ENCODE results near the gene LASP1. TPM values are rescaled to one million over a fixed set of nuclear protein-coding genes. Genes with fewer than 3 reads are reported as not detected.

Gene LASP1
- total RNA-seq, 1 experiment from 2014 or later = 137 TPM

GRCh38 chr17:38940404-38940803 lies 70.5 kb downstream of the LASP1 start:
- H3K4me1 Mint-ChIP-seq (ENCODE audit: low read depth, unreplicated experiment) = no peaks in the 10 kb centered on the region
- H3K4me3 ChIP-seq (ENCODE audit: low read depth, low read length) = no peak overlapping the region
- no peaks in the 10 kb centered on the region for H3K4me1 ChIP-seq
- intact Hi-C loops (cut with micrococcal nuclease; ENCODE audit: unreplicated experiment) = no loop called here
- ChIA-PET CTCF (no interaction called here), POLR2A (no interaction called here)
- DNase-seq = no peak
- H3K36me3 ChIP-seq (ENCODE audit: control insufficient read depth, insufficient read depth, low read length) = no peaks in the 10 kb centered on the region
- BruUV-seq (replicated peaks) = no TSS peak
- H3K27ac Mint-ChIP-seq (ENCODE audit: unreplicated experiment) = no peak overlapping the region
- H3K4me3 Mint-ChIP-seq (ENCODE audit: unreplicated experiment) = no peak overlapping the region
- H3K27me3 ChIP-seq (replicated peaks; ENCODE audit: control insufficient read depth, insufficient read depth, low read length) = no peaks in the 10 kb centered on the region
- no peak for TF ChIP-seq CTCF (IDR thresholded peaks at IDR 0.05; ENCODE audit: insufficient read depth in 1 of 2, low read depth in 1 of 2, low read length in 1 of 2, severe bottlenecking in 1 of 2, unreplicated experiment in 1 of 2)
- H3K9me3 ChIP-seq = no peaks in the 10 kb centered on the region
- peaks cover 3% of the 10 kb centered on the region for H3K27me3 Mint-ChIP-seq (ENCODE audit: insufficient read depth, unreplicated experiment)
- no peaks in the 10 kb centered on the region for H3K36me3 Mint-ChIP-seq (ENCODE audit: insufficient read depth, unreplicated experiment)
- H3K9me3 Mint-ChIP-seq (ENCODE audit: unreplicated experiment) = no peaks in the 10 kb centered on the region

- no peaks in the 10 kb centered on the region for H3K36me3 Mint-ChIP-seq (ENCODE audit: insufficient read depth, unreplicated experiment)
- no peaks in the 10 kb centered on the region for H3K27me3 ChIP-seq (replicated peaks; ENCODE audit: control insufficient read depth, insufficient read depth, low read length)
Observed at GRCh38 chr17:38942696-38943334, 73.0 kb downstream of the LASP1 start.

GRCh38 chr17:38943607-38944006 lies 73.7 kb downstream of the LASP1 start:
- Mint-ChIP-seq H3K4me3 (ENCODE audit: unreplicated experiment) (no peak overlapping the region), H3K4me1 (ENCODE audit: low read depth, unreplicated experiment) (no peaks in the 10 kb centered on the region), H3K9me3 (ENCODE audit: unreplicated experiment) (no peaks in the 10 kb centered on the region), H3K27ac (ENCODE audit: unreplicated experiment) (no peak overlapping the region), H3K27me3 (ENCODE audit: insufficient read depth, unreplicated experiment) (no peaks in the 10 kb centered on the region), H3K36me3 (ENCODE audit: insufficient read depth, unreplicated experiment) (no peaks in the 10 kb centered on the region)
- no peak overlapping the region for H3K4me3 ChIP-seq (ENCODE audit: low read depth, low read length)
- CTCF ChIA-PET = interaction anchor here (0.5 kb wide), 1 partner anchor 75 kb away, joined by 3 read pairs; no protein-coding TSS in a partner anchor
- H3K9me3 ChIP-seq = no peaks in the 10 kb centered on the region
- no peak for DNase-seq
- POLR2A ChIA-PET = no interaction called here
- no TSS peak for BruUV-seq (replicated peaks)
- H3K27me3 ChIP-seq (replicated peaks; ENCODE audit: control insufficient read depth, insufficient read depth, low read length) = no peaks in the 10 kb centered on the region
- H3K4me1 ChIP-seq = no peaks in the 10 kb centered on the region
- intact Hi-C loops (cut with micrococcal nuclease; ENCODE audit: unreplicated experiment) = no loop called here
- no peak for TF ChIP-seq CTCF (IDR thresholded peaks at IDR 0.05; ENCODE audit: insufficient read depth in 1 of 2, low read depth in 1 of 2, low read length in 1 of 2, severe bottlenecking in 1 of 2, unreplicated experiment in 1 of 2)
- H3K36me3 ChIP-seq (ENCODE audit: control insufficient read depth, insufficient read depth, low read length) = no peaks in the 10 kb centered on the region

More at GRCh38 chr17:38942696-38943334, 73.0 kb downstream of the LASP1 start:
- Histone ChIP-seq H3K4me1 (no peaks in the 10 kb centered on the region), H3K4me3 (ENCODE audit: low read depth, low read length) (no peak overlapping the region), H3K9me3 (no peaks in the 10 kb centered on the region), H3K36me3 (ENCODE audit: control insufficient read depth, insufficient read depth, low read length) (no peaks in the 10 kb centered on the region)
- CTCF ChIA-PET = no interaction called here
- H3K4me3 Mint-ChIP-seq (ENCODE audit: unreplicated experiment) = no peak overlapping the region
- no peak overlapping the region for H3K27ac Mint-ChIP-seq (ENCODE audit: unreplicated experiment)
- DNase-seq = no peak
- H3K9me3 Mint-ChIP-seq (ENCODE audit: unreplicated experiment) = no peaks in the 10 kb centered on the region
- no peaks in the 10 kb centered on the region for H3K4me1 Mint-ChIP-seq (ENCODE audit: low read depth, unreplicated experiment)
- TF ChIP-seq CTCF (IDR thresholded peaks at IDR 0.05; ENCODE audit: insufficient read depth in 1 of 2, low read depth in 1 of 2, low read length in 1 of 2, severe bottlenecking in 1 of 2, unreplicated experiment in 1 of 2) = no peak
- H3K27me3 Mint-ChIP-seq (ENCODE audit: insufficient read depth, unreplicated experiment) = no peaks in the 10 kb centered on the region
- BruUV-seq (replicated peaks) = no TSS peak
- POLR2A ChIA-PET = no interaction called here
- intact Hi-C loops (cut with micrococcal nuclease; ENCODE audit: unreplicated experiment) = no loop called here
